ENCODE data around the gene MAP9.
A peak's percentile ranks its signal among the peaks of the same experiment; 100 is the strongest.
"Not testable (repeated sequence)": the region's sequence is repeated elsewhere in the genome, so short reads cannot be mapped to it uniquely, and the experiment has no call there.

Gene MAP9

GRCh38 chr4:155376387-155377268 is at the start of gene MAP9:
TSS of gene MAP9 (minus strand) at chr4:155376965. CDS start at chr4:155375850, 1,115 bp downstream.
- DNase-seq (ENCODE audit: low read depth in 1 of 2, low spot score in 1 of 2) = peak; percentile 66 to 80

- not testable (repeated sequence) for DNase-seq (ENCODE audit: low read depth in 1 of 2, low spot score in 1 of 2)
Measured at GRCh38 chr4:155424778-155425177, 48.0 kb upstream of the MAP9 start.

- no peak for DNase-seq (ENCODE audit: low read depth in 1 of 2, low spot score in 1 of 2)
Measured at GRCh38 chr4:155423671-155424070, 46.9 kb upstream of the MAP9 start.

- no peak for DNase-seq (ENCODE audit: low read depth in 1 of 2, low spot score in 1 of 2)
Measured at GRCh38 chr4:155419266-155419665, 42.5 kb upstream of the MAP9 start.

- DNase-seq (ENCODE audit: low read depth in 1 of 2, low spot score in 1 of 2) = no peak
Measured at GRCh38 chr4:155415662-155416061, 38.9 kb upstream of the MAP9 start.

- no peak for DNase-seq (ENCODE audit: low read depth in 1 of 2, low spot score in 1 of 2)
Measured at GRCh38 chr4:155413451-155413850, 36.7 kb upstream of the MAP9 start.

GRCh38 chr4:155411546-155411945 is 34.8 kb upstream of the MAP9 start:
- DNase-seq (ENCODE audit: low read depth in 1 of 2, low spot score in 1 of 2) = no peak

- DNase-seq (ENCODE audit: low read depth in 1 of 2, low spot score in 1 of 2) = no peak
Measured at GRCh38 chr4:155408796-155409195, 32.0 kb upstream of the MAP9 start.

GRCh38 chr4:155407480-155407879 is 30.7 kb upstream of the MAP9 start:
- no peak for DNase-seq (ENCODE audit: low read depth in 1 of 2, low spot score in 1 of 2)

GRCh38 chr4:155405059-155405458 is 28.3 kb upstream of the MAP9 start:
- no peak for DNase-seq (ENCODE audit: low read depth in 1 of 2, low spot score in 1 of 2)

- DNase-seq (ENCODE audit: low read depth in 1 of 2, low spot score in 1 of 2) = no peak
Measured at GRCh38 chr4:155403886-155404285, 27.1 kb upstream of the MAP9 start.

GRCh38 chr4:155402941-155403340 is 26.2 kb upstream of the MAP9 start:
- no peak for DNase-seq (ENCODE audit: low read depth in 1 of 2, low spot score in 1 of 2)

- no peak for DNase-seq (ENCODE audit: low read depth in 1 of 2, low spot score in 1 of 2)
Measured at GRCh38 chr4:155400893-155401292, 24.1 kb upstream of the MAP9 start.

GRCh38 chr4:155399974-155400697 is 23.4 kb upstream of the MAP9 start:
- DNase-seq (ENCODE audit: low read depth in 1 of 2, low spot score in 1 of 2) = no peak

GRCh38 chr4:155392481-155393184 is 15.9 kb upstream of the MAP9 start:
- no peak for DNase-seq (ENCODE audit: low read depth in 1 of 2, low spot score in 1 of 2)

- DNase-seq (ENCODE audit: low read depth in 1 of 2, low spot score in 1 of 2) = no peak
Measured at GRCh38 chr4:155391932-155392331, 15.2 kb upstream of the MAP9 start.

- no peak for DNase-seq (ENCODE audit: low read depth in 1 of 2, low spot score in 1 of 2)
Measured at GRCh38 chr4:155388162-155388561, 11.4 kb upstream of the MAP9 start.

- no peak for DNase-seq (ENCODE audit: low read depth in 1 of 2, low spot score in 1 of 2)
Measured at GRCh38 chr4:155383541-155383940, 6.8 kb upstream of the MAP9 start.

- DNase-seq (ENCODE audit: low read depth in 1 of 2, low spot score in 1 of 2) = no peak
Measured at GRCh38 chr4:155377276-155377675, 511 bp upstream of the MAP9 start.

- DNase-seq (ENCODE audit: low read depth in 1 of 2, low spot score in 1 of 2) = no peak
Measured at GRCh38 chr4:155371432-155372043, 5.2 kb downstream of the MAP9 start.

GRCh38 chr4:155367608-155368007 is 9.2 kb downstream of the MAP9 start:
- DNase-seq (ENCODE audit: low read depth in 1 of 2, low spot score in 1 of 2) = no peak
